Activated CD8-positive, alpha-beta memory T cell treated with anti-CD3 and anti-CD28 coated beads, Interleukin-2, amount 50 U/mL, for 4 hours (primary cell): Measurements from ENCODE around the gene ZNRF3.

Experiments used
- DNase-seq: peaks from one replicate; pipeline ENCODE4 v3.0.0-alpha.2; 2020

Gene ZNRF3

GRCh38 chr22:29093501-29094300 lies 210.3 kb downstream of the ZNRF3 start:
- DNase-seq: no peak

DNA sequence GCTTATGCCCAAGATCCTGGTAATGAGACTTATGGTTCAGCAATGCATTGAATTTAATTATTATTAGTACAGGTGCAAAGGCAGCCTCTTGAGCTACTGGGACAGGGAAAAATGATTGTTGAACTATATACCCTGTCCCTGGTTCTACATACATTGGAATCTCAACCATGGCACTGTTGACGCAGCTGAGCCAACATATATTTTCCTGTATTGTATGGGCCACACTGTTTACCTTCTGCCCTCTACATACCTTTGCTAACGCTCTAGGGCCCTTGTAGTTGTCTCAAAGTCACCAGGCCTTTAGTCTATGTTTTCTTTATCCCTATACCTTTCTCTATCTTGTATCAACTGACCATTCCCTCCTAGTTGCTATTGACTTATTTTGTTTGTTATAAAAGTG lies 212.1 kb downstream of the ZNRF3 start:
- no peak for DNase-seq

DNA sequence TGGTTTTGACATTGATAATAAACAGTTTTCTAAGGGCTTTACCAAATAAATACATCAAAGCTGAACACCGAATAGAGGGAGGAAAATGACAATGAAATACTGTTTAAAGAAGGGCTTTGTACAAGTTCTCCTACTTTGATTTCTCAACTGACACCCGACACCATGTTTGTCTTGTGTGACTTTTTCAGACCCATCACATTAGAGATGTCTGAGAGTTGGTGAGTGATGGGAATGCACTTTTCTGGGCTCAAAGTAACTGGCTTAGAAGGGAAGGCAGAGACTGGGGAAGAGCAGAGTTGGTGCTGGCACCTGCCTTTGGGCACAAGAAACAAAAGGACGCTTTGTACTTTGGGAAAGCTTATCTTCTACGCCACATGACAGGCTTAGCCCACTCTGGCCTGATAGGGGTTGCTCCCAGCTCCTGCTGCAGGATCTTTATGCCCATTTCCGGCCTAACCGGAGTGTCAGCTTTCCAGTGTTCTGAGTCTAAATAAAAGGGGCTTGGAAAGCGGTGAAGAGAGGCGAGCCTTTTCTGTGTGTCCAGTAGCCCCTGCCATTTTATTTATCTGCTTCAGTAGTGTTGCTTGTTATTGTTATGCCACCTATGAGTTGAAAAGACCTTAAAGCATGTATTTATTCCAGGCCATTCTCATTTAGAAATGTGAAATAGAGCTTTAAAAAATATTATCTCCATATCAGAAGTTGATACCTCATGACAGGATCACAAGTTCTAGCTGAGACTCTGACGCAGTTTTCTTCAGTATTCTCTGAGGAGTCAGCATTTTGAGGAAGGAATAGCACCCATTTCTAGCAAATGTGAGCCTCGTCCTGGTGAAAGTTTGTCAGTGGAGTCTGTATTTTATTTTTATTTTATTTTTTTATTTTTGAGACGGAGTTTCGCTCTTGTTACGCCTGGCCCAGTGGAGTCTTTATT lies 213.6 kb downstream of the ZNRF3 start:
- DNase-seq: no peak

GRCh38 chr22:29098296-29098695 lies 214.9 kb downstream of the ZNRF3 start:
- no peak for DNase-seq

DNA sequence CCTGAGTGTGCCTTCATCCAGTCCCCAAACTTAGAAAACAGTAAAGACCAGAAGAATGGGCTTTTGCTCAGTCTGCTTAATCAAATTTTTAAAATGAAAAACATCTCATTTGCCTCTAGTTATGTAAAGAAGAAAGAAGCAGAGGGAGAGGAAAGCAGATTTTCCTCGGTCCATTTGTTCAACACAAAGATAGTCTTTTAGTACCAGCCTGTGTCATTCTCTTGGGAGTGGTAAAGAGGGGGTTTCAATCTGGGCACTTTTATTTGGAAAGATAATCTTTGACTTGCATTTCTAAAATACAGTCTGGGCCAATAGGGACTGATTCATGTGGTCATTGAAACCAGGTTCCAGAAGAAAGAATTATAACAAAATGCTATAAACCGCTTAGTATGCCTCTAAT lies 218.9 kb downstream of the ZNRF3 start:
- no peak for DNase-seq

DNA sequence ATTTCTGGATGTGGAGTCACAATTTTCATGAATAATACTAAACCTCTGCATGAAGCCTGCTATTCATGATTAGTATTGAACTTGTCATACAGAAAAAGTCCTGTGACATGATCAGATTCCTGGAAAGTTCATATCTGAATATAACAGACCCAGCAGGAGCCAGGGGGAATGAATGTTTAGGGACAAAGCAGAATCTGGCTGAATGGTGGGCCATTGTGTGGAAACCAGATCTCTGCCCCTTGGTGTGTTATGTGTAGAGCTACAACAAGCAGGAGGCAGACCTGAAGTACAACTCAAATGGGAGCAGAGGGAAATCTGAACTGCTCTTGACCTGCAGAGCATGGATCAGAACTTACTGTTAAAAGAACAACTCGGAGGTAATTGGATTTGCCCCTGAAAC lies 219.7 kb downstream of the ZNRF3 start:
- no peak for DNase-seq

GRCh38 chr22:29105468-29105867 lies 222.1 kb downstream of the ZNRF3 start:
- DNase-seq: no peak

DNA sequence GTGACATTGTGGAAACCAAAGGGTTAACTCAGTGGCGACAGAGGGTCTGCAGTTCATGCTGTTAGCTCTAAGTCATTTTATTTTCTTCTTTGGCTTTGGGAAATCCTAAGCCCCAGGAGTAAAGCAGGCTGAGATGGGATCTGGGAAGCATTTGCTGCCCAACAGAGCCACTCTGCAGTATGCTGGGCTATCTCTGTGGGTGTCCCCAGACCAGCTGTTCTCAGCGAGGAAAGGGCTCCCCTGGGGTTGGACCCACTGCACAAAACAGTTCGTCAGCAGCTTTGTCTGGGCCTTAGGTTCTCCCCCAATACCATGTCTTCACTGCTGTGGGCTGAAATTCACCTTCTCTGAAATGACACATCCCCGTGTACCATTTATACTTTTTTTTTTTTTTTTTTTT lies 223.5 kb downstream of the ZNRF3 start:
- DNase-seq: no peak
